GM12878 (cell line): ENCODE data around the gene CFHR5. TPM values are rescaled to one million over a fixed set of nuclear protein-coding genes. Genes with fewer than 3 reads are reported as not detected.

ENCODE experiments used
- ATAC-seq: fragments of 200-7000 bp; cut with Tn5 transposase; 3 replicates; pipeline ENCODE4 v1.9.1; 2020; ENCODE audit warnings: mild to moderate bottlenecking, moderate library complexity
- BruUV-seq: library from RNA; stranded (reverse); fragments of 400-500 nt; replicated peaks from 2 replicates; lab custom pipeline; 2021; lab: Mats Ljungman, UMichigan
- CTCF ChIA-PET: fragments of 300-600 bp; sonication (Branson Sonifier 250); formaldehyde crosslinking; extraction: SDS; loops from one replicate; lab custom pipeline; 2021; ENCODE audit warnings: inconsistent platforms; lab: Yijun Ruan, JAX
- POLR2A ChIA-PET: fragments of 350-600 bp; formaldehyde crosslinking; extraction: SDS; loops from one replicate; lab custom pipeline; 2021; ENCODE audit warnings: inconsistent platforms; lab: Charles Lee
- RAD21 ChIA-PET: fragments of 300-600 bp; sonication (Branson Sonifier 250); formaldehyde crosslinking; loops from one replicate; lab custom pipeline; 2023; ENCODE audit warnings: antibody characterized with exemption; ENCODE audit not compliant: unreplicated experiment; lab: Charles Lee
- SMC1A ChIA-PET: fragments of 300-600 bp; sonication (Branson Sonifier 250); formaldehyde crosslinking; loops from one replicate; lab custom pipeline; 2023; ENCODE audit not compliant: unreplicated experiment, uncharacterized antibody; lab: Charles Lee
- DNase-seq: peaks from one replicate; pipeline ENCODE4 v3.0.0-alpha.2; 2011; ENCODE audit warnings: low read depth, low spot score
- FAIRE-seq: peaks from 3 replicates; lab custom pipeline; 2011; peaks lifted over from hg19 to GRCh38; lab: Jason Lieb, UNC
- H2AFZ ChIP-seq: 2 replicates; pipeline ENCODE4 v1.6.0; 2011; ENCODE audit warnings: low read depth, low read length, control low read depth; ENCODE audit not compliant: control insufficient read depth
- H3K27ac ChIP-seq: 2 replicates; pipeline ENCODE4 v1.5.1; 2011; ENCODE audit warnings: control low read depth; ENCODE audit not compliant: control insufficient read depth, insufficient read depth
- H3K27me3 ChIP-seq, 2 experiments: replicated peaks in 1 of 2; 2 replicates each; pipeline versions ENCODE4 v1.6.0 to v1.6.1; 2011; ENCODE audit warnings: low read length in 1 of 2; ENCODE audit not compliant: control insufficient read depth in 2 of 2, insufficient read depth in 2 of 2
- H3K36me3 ChIP-seq, 2 experiments: 2 replicates each; pipeline ENCODE4 v1.5.1; 2011; ENCODE audit warnings: low read length in 1 of 2; ENCODE audit not compliant: control insufficient read depth in 2 of 2, insufficient read depth in 2 of 2
- H3K4me1 ChIP-seq: 2 replicates; pipeline ENCODE4 v1.6.1; 2011; ENCODE audit warnings: mild to moderate bottlenecking, low read length, moderate library complexity, mixed read lengths; ENCODE audit not compliant: control insufficient read depth, insufficient read depth
- H3K4me2 ChIP-seq: 2 replicates; pipeline ENCODE4 v1.6.0; 2011; ENCODE audit warnings: control low read depth; ENCODE audit not compliant: control insufficient read depth, insufficient read depth
- H3K4me3 ChIP-seq: fragments of 200-600 bp; sonication (generic); 2 replicates; pipeline ENCODE4 v1.5.1; 2016
- H3K79me2 ChIP-seq: 2 replicates; pipeline ENCODE4 v1.6.0; 2011; ENCODE audit warnings: low read length; ENCODE audit not compliant: control insufficient read depth, insufficient read depth
- H3K9ac ChIP-seq: 2 replicates; pipeline ENCODE4 v1.8.0; 2011; ENCODE audit warnings: low read length, control low read depth, mixed read lengths; ENCODE audit not compliant: control insufficient read depth, insufficient read depth
- H3K9me3 ChIP-seq: replicated peaks from 3 replicates; pipeline ENCODE4 v1.5.1; 2011; ENCODE audit warnings: mild to moderate bottlenecking, low read length; ENCODE audit not compliant: control insufficient read depth, insufficient read depth
- H4K20me1 ChIP-seq: 2 replicates; pipeline ENCODE4 v1.6.0; 2011; ENCODE audit not compliant: control insufficient read depth, insufficient read depth
- BCL11A ChIP-seq: IDR thresholded peaks from 2 replicates; pipeline ENCODE4 v1.6.1; 2011; ENCODE audit warnings: low read depth, low read length
- BHLHE40 ChIP-seq, 2 experiments: fragments of 450-650 bp in 1 of 2; IDR thresholded peaks; 2 replicates each; pipeline ENCODE4 v1.6.1; 2011 to 2017; ENCODE audit warnings: low read depth in 2 of 2, borderline replicate concordance in 1 of 2, improper control_type of control experiment in 1 of 2, low read length in 1 of 2, mild to moderate bottlenecking in 1 of 2
- KLF5 ChIP-seq: fragments of 450-650 bp; IDR thresholded peaks from 2 replicates; pipeline ENCODE4 v1.6.1; 2014; ENCODE audit warnings: mild to moderate bottlenecking; ENCODE audit not compliant: partially characterized antibody
- MEF2A ChIP-seq: IDR thresholded peaks from 2 replicates; pipeline ENCODE4 v1.6.1; 2011; ENCODE audit warnings: low read depth, mild to moderate bottlenecking, low read length, moderate library complexity; ENCODE audit not compliant: insufficient read depth
- MEF2B ChIP-seq: fragments of 450-650 bp; IDR thresholded peaks from 2 replicates; pipeline ENCODE4 v1.6.1; 2018; ENCODE audit warnings: mild to moderate bottlenecking, moderate library complexity; ENCODE audit not compliant: partially characterized antibody, poor library complexity, severe bottlenecking
- RUNX3 ChIP-seq: IDR thresholded peaks from 2 replicates; pipeline ENCODE4 v1.6.1; 2012; ENCODE audit warnings: low read length, inconsistent platforms
- YY1 ChIP-seq: IDR thresholded peaks from 2 replicates; pipeline ENCODE4 v1.6.1; 2011; ENCODE audit warnings: low read depth, mild to moderate bottlenecking, low read length
- ZNF24 ChIP-seq: fragments of 450-650 bp; IDR thresholded peaks from 2 replicates; pipeline ENCODE4 v1.6.1; 2017; ENCODE audit warnings: antibody characterized with exemption, mild to moderate bottlenecking
- WGBS: methylation state at CpG from one replicate; pipeline ENCODE4 v1.1.6; 2016; ENCODE audit warnings: low lambda C conversion rate; ENCODE audit not compliant: insufficient replicate concordance, insufficient coverage; ENCODE audit errors: missing lambda C conversion rate; 5-methylcytosine and 5-hydroxymethylcytosine counted together
- in situ Hi-C: fragments of 300-500 bp; cut with MboI; formaldehyde crosslinking; loops from 9 replicates; pipeline ENCODE4 v1.14.3; 2018; ENCODE audit warnings: mixed read lengths
- intact Hi-C: fragments of 100-400 bp; cut with micrococcal nuclease; formaldehyde crosslinking; loops from one replicate; pipeline ENCODE4 v1.14.2; 2022; ENCODE audit not compliant: unreplicated experiment
- polyA plus RNA-seq, 11 experiments: library from polyadenylated mRNA; depleted of rRNA in 4 of 11; unstranded in 6 of 11; stranded (reverse) in 5 of 11; fragments of >200 nt; fragmentation: Nextera tagmentation in 4 of 11; fragmentation: Illumina TruSeq in 1 of 11; extraction: Ambion mirVana in 4 of 11; extraction: Trizol in 1 of 11; gene quantifications; 1 replicate in 1 of 11; 2 replicates in 10 of 11; pipeline versions ENCODE4 v1.2.1 to v1.2.3, GENCODE V29; 2011 to 2016; ENCODE audit warnings: inconsistent platforms in 2 of 11, missing spikeins in 2 of 11, low read depth in 1 of 11
- total RNA-seq, 4 experiments: library from RNA; depleted of rRNA in 3 of 4; stranded (reverse); fragments of >200 nt in 3 of 4; fragmentation: Illumina TruSeq in 1 of 4; extraction: Trizol in 1 of 4; gene quantifications; 2 replicates each; pipeline versions ENCODE4 v1.2.1 to v1.2.3, GENCODE V29; 2013 to 2021
- TF ChIP-seq, protein P1 (sequence below): fragments of 450-650 bp; IDR thresholded peaks from 2 replicates; pipeline ENCODE4 v1.6.1; 2016; ENCODE audit warnings: mild to moderate bottlenecking
- TF ChIP-seq, protein P2 (sequence below): IDR thresholded peaks from 2 replicates; pipeline ENCODE4 v1.6.1; 2012; ENCODE audit warnings: low read length, inconsistent platforms

The CFHR5 gene
- total and polyA plus RNA-seq, 10 of the 15 experiments (the other 5 are each of a cell fraction or from before 2014, with no cell fraction given) = not detected

DNA sequence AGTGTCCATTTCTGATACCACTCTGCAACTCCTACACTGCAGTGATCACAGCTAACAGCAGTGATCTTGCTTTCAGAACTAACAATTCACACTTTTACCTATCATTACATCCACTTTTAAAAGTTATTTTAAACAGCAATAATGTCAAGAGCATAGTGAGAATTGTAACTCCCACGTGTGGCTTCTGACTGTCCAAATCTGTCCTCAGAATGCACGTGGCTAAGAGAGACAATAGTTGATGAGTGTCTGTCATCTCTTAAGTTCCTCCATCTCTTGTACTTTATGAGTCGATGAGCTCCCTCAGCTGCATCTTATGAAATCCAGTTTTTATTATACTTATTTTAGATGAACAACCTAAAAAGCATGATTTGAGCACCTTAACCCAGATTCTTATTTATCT lies 16.5 kb upstream of the CFHR5 start:
- CTCF ChIA-PET = no interaction called here
- TF ChIP-seq MEF2A (peak; percentile 78), KLF5 (no peak), ZNF24 (0 out of 2 replicates have a peak, but pooled peaks have one; percentile 24), MEF2B (peak; percentile 31), YY1 (no peak), BCL11A (0 out of 2 replicates have a peak, but pooled peaks have one; percentile 10), RUNX3 (peak; percentile 69), BHLHE40 (IDR thresholded peaks at IDR 0.05; ENCODE audit: borderline replicate concordance in 1 of 2, low read depth in 2 of 2, low read length in 1 of 2) (peak; percentile 60 to 61; a peak in 2 of 4 replicates)
- TF ChIP-seq, protein P1, sequence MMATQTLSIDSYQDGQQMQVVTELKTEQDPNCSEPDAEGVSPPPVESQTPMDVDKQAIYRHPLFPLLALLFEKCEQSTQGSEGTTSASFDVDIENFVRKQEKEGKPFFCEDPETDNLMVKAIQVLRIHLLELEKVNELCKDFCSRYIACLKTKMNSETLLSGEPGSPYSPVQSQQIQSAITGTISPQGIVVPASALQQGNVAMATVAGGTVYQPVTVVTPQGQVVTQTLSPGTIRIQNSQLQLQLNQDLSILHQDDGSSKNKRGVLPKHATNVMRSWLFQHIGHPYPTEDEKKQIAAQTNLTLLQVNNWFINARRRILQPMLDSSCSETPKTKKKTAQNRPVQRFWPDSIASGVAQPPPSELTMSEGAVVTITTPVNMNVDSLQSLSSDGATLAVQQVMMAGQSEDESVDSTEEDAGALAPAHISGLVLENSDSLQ = peak; percentile 35; the same call in 1 of the 2 replicates
- TF ChIP-seq, protein P2, sequence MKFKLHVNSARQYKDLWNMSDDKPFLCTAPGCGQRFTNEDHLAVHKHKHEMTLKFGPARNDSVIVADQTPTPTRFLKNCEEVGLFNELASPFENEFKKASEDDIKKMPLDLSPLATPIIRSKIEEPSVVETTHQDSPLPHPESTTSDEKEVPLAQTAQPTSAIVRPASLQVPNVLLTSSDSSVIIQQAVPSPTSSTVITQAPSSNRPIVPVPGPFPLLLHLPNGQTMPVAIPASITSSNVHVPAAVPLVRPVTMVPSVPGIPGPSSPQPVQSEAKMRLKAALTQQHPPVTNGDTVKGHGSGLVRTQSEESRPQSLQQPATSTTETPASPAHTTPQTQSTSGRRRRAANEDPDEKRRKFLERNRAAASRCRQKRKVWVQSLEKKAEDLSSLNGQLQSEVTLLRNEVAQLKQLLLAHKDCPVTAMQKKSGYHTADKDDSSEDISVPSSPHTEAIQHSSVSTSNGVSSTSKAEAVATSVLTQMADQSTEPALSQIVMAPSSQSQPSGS = peak; percentile 53; the same call in 1 of the 2 replicates
- Histone ChIP-seq H3K4me2 (no peak overlapping the region), H3K9me3 (no peaks in the 10 kb centered on the region), H3K4me3 (no peak overlapping the region), H3K36me3 (no peaks in the 10 kb centered on the region), H2AFZ (no peak overlapping the region), H3K9ac (no peak overlapping the region), H3K27me3 (no peaks in the 10 kb centered on the region), H3K4me1 (no peaks in the 10 kb centered on the region), H3K27ac (no peak overlapping the region), H3K79me2 (no peaks in the 10 kb centered on the region), H4K20me1 (no peaks in the 10 kb centered on the region)
- POLR2A ChIA-PET = no interaction called here
- FAIRE-seq (peak; percentile 70), ATAC-seq (no peak), DNase-seq (peak; percentile 2)
- SMC1A ChIA-PET = interaction anchor here (0.8 kb wide), 1 partner anchor 132 kb away, joined by 4 read pairs; no protein-coding TSS in a partner anchor
- in situ Hi-C loops (no loop called here), intact Hi-C loops (no loop called here)
- 5% methylated on average over 3 of the region's 3 CpGs for WGBS
- RAD21 ChIA-PET = no interaction called here
- BruUV-seq = no TSS peak
